ENCODE results near the gene TRAF3IP1. TPM values are rescaled to one million over a fixed set of nuclear protein-coding genes. Genes with fewer than 3 reads are reported as not detected.

The TRAF3IP1 gene
- total RNA-seq, 1 experiment from 2014 or later, result 8.2 TPM

GRCh38 chr2:238448031-238448955 is 128.0 kb downstream of the TRAF3IP1 start:
- ChIA-PET POLR2A (ENCODE audit: unreplicated experiment) (no interaction called here), CTCF (no interaction called here)

GRCh38 chr2:238449241-238449640 is 128.9 kb downstream of the TRAF3IP1 start:
- H3K79me2 ChIP-seq (ENCODE audit: low read length), result peaks cover 22% of the 10 kb centered on the region
- no peaks in the 10 kb centered on the region for H3K9me3 ChIP-seq (ENCODE audit: low read length)
- ChIA-PET CTCF (no interaction called here), POLR2A (ENCODE audit: unreplicated experiment) (no interaction called here)
- no peaks in the 10 kb centered on the region for H3F3A ChIP-seq (ENCODE audit: low read length, unreplicated experiment)
- TF ChIP-seq EZH2 (IDR thresholded peaks at IDR 0.05; ENCODE audit: low read length, unreplicated experiment) (no peak), EZH2phosphoT487 (IDR thresholded peaks at IDR 0.05; ENCODE audit: borderline replicate concordance, low read length) (no peak), CTCF (conservative IDR thresholded peaks at IDR 0.05; ENCODE audit: low read depth, low read length) (no peak)
- H3K4me1 ChIP-seq (ENCODE audit: insufficient read depth, low read length), result no peaks in the 10 kb centered on the region
- H3K9me2 ChIP-seq (replicated peaks; ENCODE audit: low read length), result no peaks in the 10 kb centered on the region
- H3K27me3 ChIP-seq (ENCODE audit: low read length), result no peaks in the 10 kb centered on the region
- no TSS peak for BruUV-seq (replicated peaks)
- intact Hi-C loops (cut with micrococcal nuclease), result no loop called here
- no peak overlapping the region for H3K9ac ChIP-seq (ENCODE audit: low read length)
- no peak overlapping the region for H3K27ac ChIP-seq (ENCODE audit: low read length)
- no peak for DNase-seq
- H3K4me3 ChIP-seq (ENCODE audit: low read length), result no peak overlapping the region
- H3K36me3 ChIP-seq (ENCODE audit: low read depth, low read length), result peaks cover 63% of the 10 kb centered on the region
- ATAC-seq, result no peak
- no peaks in the 10 kb centered on the region for H4K20me1 ChIP-seq (ENCODE audit: low read length)
- H3K4me2 ChIP-seq (ENCODE audit: low read length), result no peak overlapping the region
- H2AFZ ChIP-seq (ENCODE audit: low read length), result no peak overlapping the region

More at GRCh38 chr2:238448031-238448955, 128.0 kb downstream of the TRAF3IP1 start:
- no peaks in the 10 kb centered on the region for H4K20me1 ChIP-seq (ENCODE audit: low read length)
- no peaks in the 10 kb centered on the region for H3K9me3 ChIP-seq (ENCODE audit: low read length)
- H3K36me3 ChIP-seq (ENCODE audit: low read depth, low read length), result peaks cover 68% of the 10 kb centered on the region
- no peak overlapping the region for H2AFZ ChIP-seq (ENCODE audit: low read length)
- peaks cover 32% of the 10 kb centered on the region for H3K79me2 ChIP-seq (ENCODE audit: low read length)
- no peaks in the 10 kb centered on the region for H3K9me2 ChIP-seq (replicated peaks; ENCODE audit: low read length)
- no peak overlapping the region for H3K27ac ChIP-seq (ENCODE audit: low read length)
- H3K4me1 ChIP-seq (ENCODE audit: insufficient read depth, low read length), result no peaks in the 10 kb centered on the region
- H3K27me3 ChIP-seq (ENCODE audit: low read length), result no peaks in the 10 kb centered on the region
- H3K9ac ChIP-seq (ENCODE audit: low read length), result no peak overlapping the region
- ATAC-seq, result no peak
- no peak for DNase-seq
- intact Hi-C loops (cut with micrococcal nuclease), result no loop called here
- TF ChIP-seq EZH2phosphoT487 (IDR thresholded peaks at IDR 0.05; ENCODE audit: borderline replicate concordance, low read length) (no peak), EZH2 (IDR thresholded peaks at IDR 0.05; ENCODE audit: low read length, unreplicated experiment) (no peak), CTCF (conservative IDR thresholded peaks at IDR 0.05; ENCODE audit: low read depth, low read length) (no peak)
- no peak overlapping the region for H3K4me2 ChIP-seq (ENCODE audit: low read length)
- no peak overlapping the region for H3K4me3 ChIP-seq (ENCODE audit: low read length)
- BruUV-seq (replicated peaks), result no TSS peak
- H3F3A ChIP-seq (ENCODE audit: low read length, unreplicated experiment), result no peaks in the 10 kb centered on the region

- intact Hi-C loops (cut with micrococcal nuclease), result no loop called here
- no peaks in the 10 kb centered on the region for H3K9me2 ChIP-seq (replicated peaks; ENCODE audit: low read length)
- ChIA-PET CTCF (no interaction called here), POLR2A (ENCODE audit: unreplicated experiment) (no interaction called here)
- no peaks in the 10 kb centered on the region for H3K4me1 ChIP-seq (ENCODE audit: insufficient read depth, low read length)
- H3K79me2 ChIP-seq (ENCODE audit: low read length), result peaks cover 19% of the 10 kb centered on the region; the same call in 1 of the 2 replicates
- TF ChIP-seq EZH2 (IDR thresholded peaks at IDR 0.05; ENCODE audit: low read length, unreplicated experiment) (no peak), CTCF (conservative IDR thresholded peaks at IDR 0.05; ENCODE audit: low read depth, low read length) (no peak), EZH2phosphoT487 (IDR thresholded peaks at IDR 0.05; ENCODE audit: borderline replicate concordance, low read length) (no peak)
- H3K9ac ChIP-seq (ENCODE audit: low read length), result no peak overlapping the region
- H4K20me1 ChIP-seq (ENCODE audit: low read length), result no peaks in the 10 kb centered on the region
- H3K4me2 ChIP-seq (ENCODE audit: low read length), result no peak overlapping the region
- no peaks in the 10 kb centered on the region for H3K27me3 ChIP-seq (ENCODE audit: low read length)
- no peaks in the 10 kb centered on the region for H3F3A ChIP-seq (ENCODE audit: low read length, unreplicated experiment)
- peaks cover 60% of the 10 kb centered on the region for H3K36me3 ChIP-seq (ENCODE audit: low read depth, low read length)
- no TSS peak for BruUV-seq (replicated peaks)
- no peak for DNase-seq
- no peak for ATAC-seq
- no peak overlapping the region for H2AFZ ChIP-seq (ENCODE audit: low read length)
- H3K9me3 ChIP-seq (ENCODE audit: low read length), result no peaks in the 10 kb centered on the region
- no peak overlapping the region for H3K27ac ChIP-seq (ENCODE audit: low read length)
- H3K4me3 ChIP-seq (ENCODE audit: low read length), result no peak overlapping the region
These were observed 129.6 kb downstream of the TRAF3IP1 start for GRCh38 chr2:238449909-238450417.
